Activated gamma-delta T cell (primary cell): Measurements from ENCODE around the gene AP2A2.
"Not testable (repeated sequence)": the region's sequence is repeated elsewhere in the genome, so short reads cannot be mapped to it uniquely, and the experiment has no call there.

Experiments
- DNase-seq: peaks from one replicate; lab custom pipeline; 2025; lab: John Stamatoyannopoulos, UW

The AP2A2 gene

DNA sequence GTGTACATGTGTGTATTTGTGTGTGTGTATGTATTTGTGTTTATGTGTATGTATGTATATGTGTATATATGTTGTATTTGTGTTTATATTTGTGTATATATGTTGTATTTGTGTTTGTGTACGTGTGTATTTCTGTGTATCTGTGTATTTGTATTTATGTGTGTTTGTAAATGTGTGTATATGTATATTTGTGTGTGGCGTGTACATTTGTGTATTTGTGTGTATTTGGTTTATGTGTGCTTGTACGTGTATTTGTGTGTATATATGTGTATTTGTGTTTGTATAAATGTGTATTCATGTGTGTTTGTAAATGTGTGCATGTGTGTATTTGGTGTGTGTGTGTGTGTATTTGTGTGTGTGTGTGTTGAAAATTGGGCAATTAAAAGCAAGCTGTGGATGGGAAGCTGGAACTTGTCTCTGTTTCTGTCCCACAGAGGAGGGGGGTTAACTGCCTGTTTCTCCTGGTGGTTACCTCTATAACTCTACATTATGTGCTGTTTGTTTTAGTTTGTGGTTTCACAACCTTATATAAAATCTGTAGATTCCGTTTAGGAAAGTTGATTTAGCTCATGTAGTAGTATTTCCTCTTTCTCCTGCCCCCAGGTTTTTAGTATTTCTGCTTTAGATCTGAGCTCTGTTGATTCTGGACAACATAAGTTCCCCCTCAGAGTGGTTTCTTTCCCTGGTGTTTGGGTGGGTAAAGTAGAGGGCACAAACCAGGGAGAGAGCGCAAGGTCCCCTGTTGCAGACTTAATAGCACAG lies 28.9 kb downstream of the AP2A2 start:
- no peak for DNase-seq

DNA sequence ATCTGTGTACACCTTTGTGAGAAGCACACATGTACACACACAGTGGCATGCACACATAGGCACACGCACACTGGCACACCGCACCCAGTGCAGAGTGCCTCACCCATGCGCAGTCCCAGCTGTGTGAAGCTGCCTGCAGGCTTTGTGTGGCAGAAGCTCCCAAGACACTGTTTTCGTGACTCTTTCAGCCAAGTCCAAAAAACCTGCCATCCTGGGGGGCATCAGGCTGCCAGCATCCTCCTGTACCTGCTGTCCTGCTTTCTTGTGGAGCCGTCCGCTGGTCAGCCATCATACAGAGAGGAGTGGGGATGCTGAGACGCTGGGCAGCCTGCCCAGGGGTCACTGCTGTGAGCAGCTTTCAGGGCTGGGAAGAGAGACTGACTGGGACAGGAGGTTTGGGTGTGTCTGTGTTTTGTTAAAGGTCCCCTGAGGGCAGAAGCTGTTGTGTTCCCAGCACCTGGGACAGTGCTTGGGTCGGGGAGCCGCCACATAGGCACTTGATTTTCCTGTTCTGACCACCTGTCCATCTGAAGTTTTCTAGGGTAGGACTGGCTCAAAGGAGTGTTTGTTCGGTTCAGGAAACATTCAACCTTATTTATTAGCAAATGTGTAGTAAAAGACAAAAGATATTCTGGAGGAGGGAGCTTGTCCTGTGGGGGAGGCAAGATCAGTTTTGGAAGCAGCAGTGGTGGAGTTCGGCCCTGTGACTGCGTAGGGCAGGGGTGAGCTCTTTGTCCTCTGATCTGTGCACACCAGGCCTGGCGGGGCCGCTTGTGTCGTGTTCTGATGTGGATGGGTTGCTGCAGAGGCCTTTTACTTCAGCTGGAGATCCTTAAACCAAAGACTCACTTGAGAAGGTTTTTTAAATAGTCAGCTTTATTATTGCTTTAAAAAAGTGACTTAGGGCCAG lies 29.7 kb downstream of the AP2A2 start:
- no peak for DNase-seq

GRCh38 chr11:957212-957920 lies 31.7 kb downstream of the AP2A2 start:
- DNase-seq: no peak

DNA sequence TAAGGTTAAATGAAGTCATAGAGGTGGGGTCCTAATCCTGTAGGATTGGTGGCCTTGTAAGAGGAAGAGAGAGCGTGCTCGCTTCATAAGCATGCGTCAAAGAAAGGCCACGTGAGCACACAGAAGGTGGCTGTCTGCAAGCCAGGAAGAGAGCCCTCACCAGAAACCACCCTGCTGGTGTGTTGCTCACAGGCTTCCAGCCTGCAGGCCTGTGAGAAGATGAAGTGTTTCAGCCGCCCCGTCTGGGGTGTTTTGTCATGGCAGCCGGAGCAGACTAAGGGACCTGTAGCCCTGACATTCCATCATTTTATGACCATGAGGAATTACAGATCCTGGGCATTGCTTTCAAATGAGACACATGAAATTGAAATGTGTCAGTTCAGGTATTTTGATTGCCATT lies 32.4 kb downstream of the AP2A2 start:
- DNase-seq: no peak

DNA sequence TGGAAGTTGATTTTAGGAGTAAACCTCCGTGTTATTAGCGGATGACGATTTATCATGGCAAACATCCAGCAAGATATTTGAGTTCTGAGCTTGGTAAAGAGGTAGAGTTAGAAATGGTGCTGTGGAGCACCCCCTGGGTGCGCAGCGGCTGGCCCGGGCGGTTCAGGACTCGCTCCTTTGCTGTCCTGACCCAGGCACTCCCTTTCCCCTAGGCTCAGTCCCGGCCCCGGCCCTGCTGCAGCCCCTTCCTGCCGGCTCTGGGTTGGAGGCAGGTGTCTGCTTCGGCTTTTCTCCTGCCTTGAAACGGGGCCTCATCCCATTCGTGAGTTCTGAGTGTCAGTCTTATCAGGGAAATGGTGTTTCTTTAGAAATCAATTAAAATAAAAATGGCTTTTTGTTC lies 33.4 kb downstream of the AP2A2 start:
- DNase-seq: no peak

DNA sequence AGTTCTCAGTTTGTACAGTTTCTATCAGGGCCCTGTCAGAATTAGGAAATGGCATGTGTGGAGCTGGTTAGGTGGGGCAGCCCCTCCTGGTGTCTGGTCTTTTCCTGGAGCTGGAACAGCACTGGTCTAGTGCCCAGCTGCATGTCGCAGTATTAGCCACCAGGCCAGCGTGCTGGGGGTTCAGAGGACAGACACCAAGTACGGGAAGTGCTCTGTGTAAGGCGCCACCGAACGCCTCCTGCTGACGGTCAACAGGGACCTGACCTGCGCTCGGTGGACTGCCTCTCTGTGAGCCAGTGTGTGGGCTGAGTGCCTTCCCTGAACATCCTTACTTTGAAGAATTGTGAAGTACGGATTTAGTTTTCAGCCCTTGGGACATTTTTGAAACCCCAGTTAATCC lies 33.9 kb downstream of the AP2A2 start:
- DNase-seq: no peak

DNA sequence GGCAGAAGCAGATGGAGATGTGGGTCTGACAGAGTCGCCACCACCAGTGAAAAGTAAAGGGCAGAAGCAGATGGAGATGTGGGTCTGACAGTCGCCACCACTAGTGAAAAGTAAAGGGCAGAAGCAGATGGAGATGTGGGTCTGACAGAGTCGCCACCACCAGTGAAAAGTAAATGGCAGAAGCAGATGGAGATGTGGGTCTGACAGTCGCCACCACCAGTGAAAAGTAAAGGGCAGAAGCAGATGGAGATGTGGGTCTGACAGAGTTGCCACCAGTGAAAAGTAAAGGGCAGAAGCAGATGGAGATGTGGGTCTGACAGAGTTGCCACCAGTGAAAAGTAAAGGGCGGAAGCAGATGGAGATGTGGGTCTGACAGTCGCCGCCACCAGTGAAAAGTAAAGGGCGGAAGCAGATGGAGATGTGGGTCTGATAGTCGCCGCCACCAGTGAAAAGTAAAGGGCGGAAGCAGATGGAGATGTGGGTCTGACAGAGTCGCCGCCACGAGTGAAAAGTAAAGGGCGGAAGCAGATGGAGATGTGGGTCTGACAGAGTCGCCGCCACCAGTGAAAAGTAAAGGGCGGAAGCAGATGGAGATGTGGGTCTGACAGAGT lies 35.7 kb downstream of the AP2A2 start:
- not testable (repeated sequence) for DNase-seq

DNA sequence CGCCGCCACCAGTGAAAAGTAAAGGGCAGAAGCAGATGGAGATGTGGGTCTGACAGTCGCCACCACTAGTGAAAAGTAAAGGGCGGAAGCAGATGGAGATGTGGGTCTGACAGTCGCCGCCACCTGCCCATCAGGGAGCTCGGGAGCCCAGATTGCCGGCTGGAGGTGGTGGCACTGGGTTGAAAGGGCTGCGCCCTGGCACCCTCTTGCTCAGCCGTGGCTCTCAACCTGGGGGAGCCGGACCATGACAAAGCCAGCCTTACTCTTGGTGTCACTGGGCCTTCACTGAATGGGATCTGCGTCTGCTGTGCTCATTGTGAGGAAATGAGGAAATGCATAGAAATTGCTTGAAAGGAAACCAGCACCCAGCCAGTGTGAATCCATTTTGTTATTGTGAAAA lies 36.3 kb downstream of the AP2A2 start:
- no peak for DNase-seq

DNA sequence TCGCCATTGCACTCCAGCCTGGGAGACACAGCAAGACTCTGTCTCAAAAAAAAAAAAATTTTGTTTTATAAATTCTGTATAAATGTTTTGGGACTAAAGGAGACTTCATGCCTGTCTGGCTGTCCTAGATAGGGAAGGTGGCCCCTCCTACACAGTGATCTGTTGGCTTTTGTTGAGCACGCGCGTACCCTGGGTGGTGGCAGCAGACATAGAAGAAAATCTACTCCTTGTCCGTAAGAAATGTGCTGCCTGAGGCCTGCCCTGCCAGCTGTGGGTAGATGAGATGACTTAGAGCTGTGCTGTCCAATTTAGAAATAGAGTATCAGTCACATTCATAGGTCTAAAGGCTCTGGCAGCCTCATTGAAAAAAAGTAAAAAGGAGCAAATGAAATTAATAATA lies 37.0 kb downstream of the AP2A2 start:
- DNase-seq: no peak

DNA sequence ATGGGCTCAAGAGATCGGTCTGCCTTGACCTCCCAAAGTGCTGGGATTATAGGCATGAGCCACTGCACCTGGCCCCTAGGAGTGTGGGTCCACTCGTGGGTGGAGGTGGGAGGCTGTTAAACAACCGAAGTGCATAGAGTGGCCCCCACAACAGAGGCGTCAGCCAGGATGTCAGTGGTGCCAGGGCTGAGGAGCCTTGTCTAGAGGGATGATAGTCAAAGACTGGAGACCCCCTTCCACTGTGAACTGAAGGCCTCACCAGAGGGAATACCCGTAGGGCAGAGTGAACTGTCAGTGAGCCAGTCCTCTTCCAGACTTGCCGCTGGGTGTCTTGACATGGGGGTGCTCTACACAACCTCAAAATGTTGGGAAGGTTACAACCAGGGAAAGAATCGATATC lies 38.2 kb downstream of the AP2A2 start:
- DNase-seq: no peak

DNA sequence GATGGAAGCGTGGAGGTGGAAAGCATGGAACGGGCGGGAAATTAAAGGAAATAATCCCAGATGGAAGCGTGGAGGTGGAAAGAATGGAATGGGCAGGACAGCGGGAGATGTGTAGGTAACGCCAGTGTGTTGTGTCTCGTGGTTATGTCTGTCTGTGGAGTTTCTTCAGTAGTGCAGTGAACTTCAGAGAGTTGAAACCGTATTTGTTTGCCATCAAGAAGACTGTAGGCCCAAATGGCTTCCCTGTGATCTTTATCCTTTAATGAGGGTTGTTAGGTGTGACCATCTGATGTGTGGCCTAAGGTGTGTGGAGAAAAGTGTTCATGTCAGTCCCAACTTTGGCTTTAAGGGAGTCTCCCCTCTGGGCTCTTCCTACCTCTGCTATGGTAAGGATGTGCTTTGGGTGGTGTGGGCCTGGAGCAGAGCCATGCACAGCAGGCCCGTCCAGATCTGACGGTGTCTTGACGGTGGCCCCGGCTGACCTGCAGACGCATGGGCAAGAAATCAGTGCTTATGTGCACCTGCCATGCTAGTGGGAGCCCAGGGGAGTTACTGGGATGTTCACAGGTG lies 39.6 kb downstream of the AP2A2 start:
- no peak for DNase-seq

DNA sequence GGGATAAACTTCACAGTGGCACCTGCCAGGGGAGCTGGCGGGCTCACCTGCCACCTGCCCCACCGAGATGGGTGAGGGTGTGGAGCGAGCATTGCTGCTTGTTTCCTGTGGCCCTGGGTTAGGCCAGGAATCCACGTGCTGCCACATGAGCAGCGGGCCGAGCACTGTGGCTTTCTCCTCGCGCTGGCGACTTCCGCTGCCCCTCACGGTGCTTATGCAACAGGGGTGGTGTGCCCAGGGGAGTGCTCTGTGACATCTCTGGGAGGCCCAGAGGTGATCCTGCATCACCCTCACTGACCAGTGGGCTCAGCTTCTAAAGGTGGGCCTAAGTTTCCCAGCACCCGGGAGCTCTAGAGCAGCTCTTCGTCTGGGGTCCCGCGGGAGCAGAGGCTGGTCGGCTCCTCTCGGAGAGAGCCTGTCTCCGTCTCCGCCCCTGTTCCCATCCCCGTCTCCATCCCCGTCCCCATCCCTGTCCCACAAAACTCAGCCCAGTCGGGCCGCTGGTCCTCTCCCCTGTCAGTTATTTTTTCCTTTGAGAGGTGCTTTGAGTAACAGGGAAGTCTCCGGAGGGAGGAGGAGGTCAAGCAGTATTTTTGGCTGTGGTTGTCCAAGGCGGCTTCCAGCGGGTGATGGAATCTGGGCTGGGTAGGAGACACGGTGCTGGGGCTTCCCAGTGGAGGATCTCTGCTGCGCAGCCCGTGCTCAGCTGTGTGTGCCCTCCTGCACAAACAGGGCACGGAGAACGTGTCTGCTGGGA lies 42.5 kb downstream of the AP2A2 start:
- DNase-seq: no peak

DNA sequence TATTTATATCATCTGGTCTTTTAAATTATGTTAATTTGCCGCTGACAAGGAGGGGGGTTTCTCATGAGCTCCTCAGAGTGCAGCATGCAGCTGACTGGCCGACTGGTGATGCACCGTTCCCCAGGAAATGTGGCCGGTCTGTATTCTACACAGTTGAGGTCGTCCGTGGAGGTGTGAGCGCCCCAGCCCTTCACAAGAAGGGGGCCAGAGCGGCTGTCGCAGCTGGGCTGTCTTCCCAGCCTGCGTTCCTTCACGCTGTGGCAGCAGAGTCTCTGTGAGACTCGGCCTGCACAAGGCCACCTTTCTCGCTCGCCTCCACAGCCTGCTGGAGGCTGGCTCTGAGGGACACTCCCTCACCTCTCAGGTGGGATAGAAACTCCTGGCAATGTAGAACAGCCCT lies 43.2 kb downstream of the AP2A2 start:
- DNase-seq: no peak

- DNase-seq: no peak
Measured at GRCh38 chr11:969651-970205, 44.1 kb downstream of the AP2A2 start.

- DNase-seq: no peak
Measured at GRCh38 chr11:970319-970871, 44.7 kb downstream of the AP2A2 start.

- no peak for DNase-seq
Measured at GRCh38 chr11:971092-971690, 45.5 kb downstream of the AP2A2 start.

DNA sequence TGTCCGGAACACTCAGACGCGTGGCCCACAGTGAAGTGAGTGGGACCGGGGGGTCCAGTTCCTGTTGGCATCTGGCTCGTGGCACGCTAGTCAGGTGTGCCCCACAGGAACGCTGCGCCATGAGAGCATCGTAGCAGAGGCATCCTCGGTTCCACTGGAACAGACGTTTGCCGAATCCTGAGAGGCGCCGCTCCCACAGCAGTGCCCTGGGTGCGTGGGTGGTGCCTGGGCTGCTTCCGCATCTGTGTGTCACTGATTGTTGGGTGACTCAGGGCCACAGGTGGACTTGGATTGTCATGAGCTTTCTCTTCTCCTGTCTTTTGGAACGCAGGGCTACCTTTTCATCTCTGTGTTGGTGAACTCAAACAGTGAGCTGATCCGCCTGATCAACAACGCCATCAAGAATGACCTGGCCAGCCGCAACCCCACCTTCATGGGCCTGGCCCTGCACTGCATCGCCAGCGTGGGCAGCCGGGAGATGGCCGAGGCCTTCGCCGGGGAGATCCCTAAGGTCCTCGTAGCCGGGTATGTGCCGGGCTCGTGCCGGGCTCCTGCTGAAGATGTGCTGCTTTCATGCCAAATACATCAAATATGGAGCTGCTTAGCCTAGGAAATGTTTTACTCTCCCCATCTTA lies 46.2 kb downstream of the AP2A2 start:
- no peak for DNase-seq

- no peak for DNase-seq
Measured at GRCh38 chr11:972523-973211, 47.0 kb downstream of the AP2A2 start.

GRCh38 chr11:973237-973636 lies 47.6 kb downstream of the AP2A2 start:
- DNase-seq: no peak
